GM21576 (cell line): ENCODE measurements around the gene NUBPL.
"Not testable (repeated sequence)": the region's sequence is repeated elsewhere in the genome, so short reads cannot be mapped to it uniquely, and the experiment has no call there.

Source experiments
- ATAC-seq: cut with Tn5 transposase; IDR thresholded peaks from one replicate; pipeline ENCODE4 v1.9.1; 2021; ENCODE audit warnings: mild to moderate bottlenecking, moderate library complexity; ENCODE audit not compliant: unreplicated experiment

NUBPL gene

DNA sequence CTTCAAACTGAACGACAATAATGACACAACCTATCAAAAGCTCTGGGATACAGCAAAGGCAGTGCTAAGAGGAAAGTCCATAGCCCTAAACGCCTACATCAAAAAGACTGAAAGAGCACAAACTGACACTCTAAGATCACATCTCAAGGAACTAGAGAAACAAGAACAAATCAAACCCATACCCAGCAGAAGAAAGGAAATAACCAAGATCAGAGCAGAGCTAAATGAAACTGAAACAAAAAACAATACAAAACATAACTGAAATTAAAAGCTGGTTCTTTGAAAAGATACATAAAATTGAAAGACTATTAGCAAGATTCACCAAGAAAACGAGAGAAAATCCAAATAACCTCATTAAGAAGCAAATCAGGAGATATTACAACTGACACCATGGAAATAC is 306.9 kb downstream of the NUBPL start:
- ATAC-seq = not testable (repeated sequence)

DNA sequence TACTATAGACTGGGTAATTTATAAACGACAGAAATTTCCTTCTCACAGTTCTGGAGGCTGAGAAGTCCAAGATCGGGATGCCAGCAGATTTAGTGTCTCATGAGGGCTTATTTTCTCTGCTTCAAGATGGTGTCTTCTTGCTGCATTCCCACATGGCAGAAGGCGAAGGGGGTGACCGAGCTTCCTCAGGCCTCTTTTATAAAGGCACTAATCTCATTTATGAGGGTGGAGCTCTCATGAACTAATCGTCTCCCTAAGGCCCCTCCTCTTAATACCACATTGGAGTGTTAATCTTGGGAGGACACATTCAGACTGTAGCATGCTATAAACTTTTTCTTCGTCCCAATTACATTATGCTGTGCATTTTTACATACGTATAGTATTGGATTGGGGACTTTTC is 315.5 kb downstream of the NUBPL start:
- no peak for ATAC-seq

DNA sequence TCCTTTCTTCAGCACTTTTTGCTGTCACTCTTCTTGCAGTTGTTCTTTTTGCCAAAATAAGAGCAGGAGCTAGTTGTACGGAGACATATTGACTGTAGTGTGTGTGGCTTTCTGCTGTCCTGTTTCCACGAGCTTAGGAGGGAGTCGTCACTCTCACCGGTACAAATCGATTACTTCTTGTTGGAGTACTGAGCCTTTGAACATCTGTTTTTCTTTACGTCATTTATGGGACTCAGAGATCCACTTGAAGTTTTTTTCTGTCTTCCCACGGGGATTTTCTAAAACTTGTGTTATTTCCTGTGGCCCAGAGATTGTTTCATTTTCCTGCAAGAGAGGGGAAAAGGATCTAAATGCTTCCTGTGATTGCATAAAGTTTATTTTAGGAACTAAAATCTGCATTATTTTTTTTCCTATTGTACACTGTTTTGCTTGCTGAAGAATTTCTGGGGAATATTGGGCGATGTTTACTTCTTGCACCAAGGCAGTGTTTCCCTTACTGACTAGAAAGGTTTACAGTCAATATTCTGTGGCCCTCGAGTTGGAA is 316.1 kb downstream of the NUBPL start:
- ATAC-seq = no peak

DNA sequence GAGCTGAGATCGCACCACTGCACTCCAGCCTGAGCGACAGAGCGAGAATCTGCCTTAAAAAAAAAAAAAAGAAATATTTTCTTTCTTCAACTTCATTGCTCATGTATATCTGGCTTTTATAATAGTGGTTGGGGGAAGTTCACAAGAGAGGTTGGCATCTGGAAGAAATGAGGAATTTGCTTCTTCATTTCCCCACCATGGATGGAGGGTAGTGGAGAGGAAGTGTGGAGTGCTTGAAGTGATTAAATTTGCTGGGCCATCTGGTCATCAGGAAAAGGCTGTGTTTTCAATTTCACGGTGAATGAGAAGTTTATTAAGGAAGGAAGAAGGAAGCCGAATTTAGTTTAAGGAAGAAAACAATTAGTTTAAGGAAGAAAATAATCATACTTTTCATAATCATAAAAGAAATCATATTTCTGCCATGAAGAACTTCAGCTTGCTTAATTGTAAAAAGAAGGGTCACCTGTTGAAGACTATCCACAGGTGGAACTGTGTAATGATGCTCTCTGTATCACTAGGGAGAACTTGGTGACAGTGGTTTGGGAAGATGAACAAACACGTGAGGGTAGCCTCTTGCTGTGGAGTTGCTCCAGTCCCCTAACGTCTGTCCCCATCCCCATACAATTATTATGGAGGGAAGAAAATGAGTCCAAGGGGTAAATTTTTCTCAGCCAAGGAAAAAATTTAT is 318.6 kb downstream of the NUBPL start:
- ATAC-seq = no peak

DNA sequence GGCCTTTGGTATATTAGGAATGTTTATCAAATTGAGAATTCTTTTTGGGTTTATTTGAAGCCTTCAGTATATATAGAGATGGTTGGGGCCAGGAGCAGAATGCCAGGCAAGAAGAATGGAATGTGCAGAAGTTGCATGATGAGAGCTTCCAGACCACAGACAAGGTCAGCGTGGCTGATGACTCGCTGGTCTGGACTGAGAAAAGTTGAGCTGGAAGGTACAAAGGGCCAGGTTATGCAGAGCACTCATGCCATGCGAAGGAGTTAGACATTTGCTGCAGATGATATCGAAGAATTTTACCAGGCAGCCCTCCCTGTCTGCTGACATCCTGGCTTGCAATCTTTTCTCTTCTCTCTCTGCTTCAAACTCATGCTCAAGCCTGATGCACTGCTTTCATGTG is 319.7 kb downstream of the NUBPL start:
- no peak for ATAC-seq

DNA sequence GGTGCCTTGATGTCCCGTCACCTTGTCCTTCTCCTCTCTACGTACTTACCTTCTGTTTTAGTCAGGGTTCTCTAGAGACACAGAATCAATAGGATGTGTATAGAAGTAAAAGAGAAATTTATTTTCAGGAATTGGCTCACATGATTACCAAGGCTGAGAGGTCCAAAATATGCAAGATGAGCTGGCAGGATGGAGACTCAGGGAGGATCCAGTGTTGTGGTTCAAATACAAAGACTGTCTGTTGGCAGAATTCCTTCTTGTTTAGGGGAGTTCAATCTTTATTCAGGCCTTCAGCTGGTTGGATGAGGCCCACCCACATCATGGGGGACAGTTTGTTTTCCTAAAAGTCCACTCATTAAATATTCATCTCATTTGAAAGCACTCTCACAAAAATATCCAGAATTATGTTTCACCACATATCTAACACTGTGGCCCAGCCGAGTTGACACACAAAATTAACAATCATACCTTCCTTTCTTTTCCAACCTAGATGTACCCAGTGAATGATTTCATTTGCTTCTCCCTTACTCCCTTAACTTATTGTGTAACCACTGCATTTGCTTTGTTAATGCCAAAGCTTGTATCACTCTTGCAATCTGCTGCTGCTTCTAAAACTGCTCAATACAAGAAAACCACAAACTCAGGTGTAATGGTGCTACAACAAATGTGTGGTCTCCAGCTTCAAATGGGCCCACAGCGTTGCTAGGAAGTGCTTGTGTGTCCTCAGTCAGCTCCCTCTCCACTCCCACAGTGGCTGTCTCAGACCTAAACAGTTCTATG is 320.5 kb downstream of the NUBPL start:
- ATAC-seq = no peak

DNA sequence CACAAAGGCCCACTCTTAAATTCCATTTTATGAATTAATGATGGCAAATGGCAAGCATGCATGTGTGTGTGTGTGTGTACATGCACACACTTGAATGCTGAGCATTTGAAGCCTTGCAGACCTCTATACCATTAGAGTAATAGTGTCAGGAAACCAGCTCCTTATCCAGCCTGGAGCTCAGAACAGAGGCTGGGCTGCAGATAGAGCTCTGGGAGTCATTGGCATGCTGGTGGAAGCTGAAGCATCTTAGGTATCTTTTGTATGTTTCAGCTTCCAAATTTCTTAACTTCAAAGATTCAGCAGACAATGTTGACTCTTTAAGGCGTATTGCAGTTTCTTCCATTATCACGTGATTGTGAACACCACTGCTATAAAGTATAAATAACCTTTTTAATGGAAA is 323.0 kb downstream of the NUBPL start:
- ATAC-seq = no peak

DNA sequence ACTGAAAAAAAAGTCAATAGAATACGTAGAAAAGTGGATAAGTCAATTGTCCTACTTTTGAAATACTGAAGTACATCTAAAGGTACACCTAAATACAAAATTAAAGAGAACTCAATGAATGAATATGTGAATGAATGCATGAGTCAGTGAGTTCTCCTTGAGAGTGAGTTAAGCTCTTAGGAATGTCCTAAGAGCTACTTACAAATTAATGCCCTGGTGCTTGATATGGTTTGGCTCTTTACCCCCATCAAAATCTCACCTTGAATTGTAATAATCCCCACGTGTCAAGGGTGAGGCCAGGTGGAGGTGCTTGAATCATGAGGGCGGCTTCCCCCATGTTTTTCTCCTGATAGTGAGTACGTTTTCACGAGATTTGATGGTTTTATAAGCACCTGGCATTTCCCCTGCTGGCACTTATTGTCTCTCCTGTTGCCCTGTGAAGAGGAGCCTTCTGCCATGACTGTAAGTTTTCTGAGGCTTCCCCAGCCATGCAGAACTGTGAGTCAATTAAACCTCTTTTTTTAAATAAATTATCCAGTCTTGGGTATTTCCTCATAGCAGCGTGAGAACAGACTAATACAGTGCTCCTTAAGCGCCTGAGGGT is 323.7 kb downstream of the NUBPL start:
- ATAC-seq = no peak

DNA sequence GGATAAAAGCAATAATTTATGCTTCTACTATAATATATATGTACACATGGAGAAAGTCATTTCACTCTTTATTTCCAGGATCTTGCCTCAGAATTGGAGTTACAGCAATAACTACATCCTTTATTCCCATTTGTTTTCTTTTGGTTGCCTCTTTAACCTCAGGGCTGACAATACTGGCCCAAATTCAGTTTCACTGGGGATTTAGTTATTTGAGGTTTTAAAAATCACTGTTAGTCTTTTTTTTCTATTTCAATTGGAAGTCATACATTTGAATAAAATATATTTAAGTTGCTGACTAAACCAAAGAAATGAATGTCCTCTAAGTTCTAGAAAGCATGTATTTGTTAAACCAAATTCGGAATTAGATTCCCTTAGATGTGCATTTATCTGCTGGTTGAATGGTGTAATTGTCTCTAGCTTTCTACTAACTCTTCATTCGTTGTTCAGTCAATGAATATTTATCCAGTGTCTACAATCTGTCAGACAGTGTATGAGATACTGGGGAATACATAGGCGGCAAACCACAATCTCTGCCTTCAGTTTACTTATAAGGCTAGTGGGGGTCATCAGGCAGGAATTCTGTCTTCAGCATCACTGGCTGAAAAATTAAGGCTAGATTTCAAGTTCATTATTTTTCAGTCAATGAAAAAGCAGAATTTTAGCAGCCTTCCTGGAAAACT is 325.1 kb downstream of the NUBPL start:
- ATAC-seq = no peak

DNA sequence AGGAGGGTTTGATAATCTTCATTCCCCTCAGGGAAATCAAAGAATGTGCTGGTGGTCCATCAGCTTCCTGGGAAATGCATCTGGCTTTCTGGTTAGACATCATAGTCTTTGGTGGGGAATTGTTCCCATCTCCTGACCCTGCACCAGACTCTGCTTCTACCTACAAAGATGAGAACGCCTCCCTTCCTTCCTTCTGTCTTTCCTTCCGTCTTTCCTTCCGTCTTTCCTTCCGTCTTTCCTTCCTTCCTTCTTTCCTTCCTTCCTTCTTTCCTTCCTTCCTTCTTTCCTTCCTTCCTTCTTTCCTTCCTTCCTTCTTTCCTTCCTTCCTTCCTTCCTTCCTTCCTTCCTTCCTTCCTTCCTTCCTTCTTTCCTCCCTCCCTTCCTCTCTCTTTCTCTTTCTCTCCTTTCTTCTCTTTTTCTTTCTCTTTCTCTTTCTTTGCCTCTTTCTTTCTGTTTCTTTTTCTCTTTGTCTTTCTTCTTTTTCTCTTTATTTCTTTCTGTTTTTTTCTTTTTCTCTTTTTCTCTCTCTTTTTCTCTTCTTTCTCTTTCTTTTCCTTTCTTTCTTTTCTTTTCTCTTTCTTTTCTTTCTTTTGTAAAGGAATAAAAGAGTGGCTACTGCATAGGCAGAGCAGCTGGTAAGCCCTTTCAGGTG is 326.9 kb downstream of the NUBPL start:
- no peak for ATAC-seq

DNA sequence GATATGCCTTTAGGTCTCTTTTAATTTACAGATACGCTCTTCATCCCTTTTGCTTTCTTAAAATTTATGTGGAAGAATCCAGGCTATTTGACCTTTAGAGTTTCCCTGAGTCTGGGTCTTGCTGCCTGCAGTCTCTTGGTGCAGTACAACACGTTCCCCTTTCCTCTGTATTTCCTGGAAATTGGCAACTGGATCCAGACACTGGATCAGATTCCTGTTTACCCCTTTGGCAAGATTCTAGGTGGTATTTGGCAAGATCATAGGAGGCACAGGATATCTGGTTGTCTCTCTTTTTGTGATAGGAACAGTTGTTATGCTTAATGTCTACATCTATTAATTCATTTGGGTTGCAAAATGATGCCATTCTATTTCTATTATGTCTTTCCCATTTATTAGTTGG is 328.1 kb downstream of the NUBPL start:
- ATAC-seq = no peak

DNA sequence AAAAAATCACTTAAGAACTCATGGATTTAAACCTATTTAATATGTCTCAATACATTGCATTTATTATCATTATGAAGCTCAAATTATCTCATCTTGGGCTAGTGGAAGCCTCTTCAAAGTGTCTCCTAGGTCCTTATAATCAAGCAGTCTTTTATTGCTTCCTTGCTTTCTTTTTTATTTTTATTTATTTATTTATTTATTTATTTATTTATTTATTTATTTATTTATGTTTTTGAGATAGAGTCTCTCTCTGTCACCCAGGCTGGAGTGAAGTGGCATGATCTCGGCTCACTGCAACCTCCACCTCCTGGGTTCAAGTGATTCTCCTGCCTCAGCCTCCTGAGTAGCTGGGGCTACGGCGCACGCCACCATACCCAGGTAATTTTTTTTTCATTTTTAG is 329.0 kb downstream of the NUBPL start:
- not testable (repeated sequence) for ATAC-seq

DNA sequence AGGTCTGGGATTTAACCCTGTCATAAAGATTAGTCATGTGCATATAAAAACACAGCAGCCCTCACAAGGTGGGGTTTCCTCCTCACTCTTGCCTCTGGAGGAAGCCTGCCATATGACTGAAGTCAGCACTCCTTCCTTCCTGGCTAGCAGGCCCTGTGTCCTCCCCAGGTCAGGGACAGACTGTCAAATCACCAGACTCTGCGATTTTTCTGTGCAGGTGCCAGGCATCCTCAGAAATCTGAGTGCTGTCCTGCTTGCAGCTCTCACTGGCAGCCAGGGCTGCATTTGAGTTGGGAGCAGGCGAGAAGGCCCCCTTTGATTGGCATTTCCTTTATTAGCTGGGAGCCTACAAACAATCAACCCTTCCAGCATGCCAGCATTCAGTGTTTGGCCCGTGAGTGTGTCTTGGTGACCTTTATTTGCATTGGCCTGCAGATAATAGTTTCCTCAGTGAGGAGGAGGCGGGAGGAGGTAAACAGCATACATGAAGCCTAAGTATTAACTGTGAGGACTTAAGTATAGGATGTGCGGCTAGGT is 332.1 kb downstream of the NUBPL start:
- no peak for ATAC-seq

DNA sequence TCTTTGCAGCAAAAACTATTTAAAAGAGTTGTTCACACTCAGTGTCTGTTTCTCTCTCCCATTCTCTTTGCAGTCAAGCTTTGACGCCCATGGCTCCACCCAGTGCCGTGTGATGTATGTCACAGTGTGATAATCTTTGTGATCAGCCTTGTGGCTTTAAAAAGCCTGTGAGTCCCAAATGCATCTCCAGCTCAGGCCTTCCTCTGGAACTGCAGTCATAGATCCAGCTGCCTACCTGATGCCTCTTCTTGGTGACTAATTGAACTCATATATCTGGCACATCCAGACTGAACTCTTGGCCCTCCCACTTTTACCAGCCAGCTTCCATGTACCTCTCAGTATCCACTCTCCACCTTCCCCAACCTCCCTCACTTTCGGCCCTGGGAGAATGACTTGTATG is 333.1 kb downstream of the NUBPL start:
- no peak for ATAC-seq

DNA sequence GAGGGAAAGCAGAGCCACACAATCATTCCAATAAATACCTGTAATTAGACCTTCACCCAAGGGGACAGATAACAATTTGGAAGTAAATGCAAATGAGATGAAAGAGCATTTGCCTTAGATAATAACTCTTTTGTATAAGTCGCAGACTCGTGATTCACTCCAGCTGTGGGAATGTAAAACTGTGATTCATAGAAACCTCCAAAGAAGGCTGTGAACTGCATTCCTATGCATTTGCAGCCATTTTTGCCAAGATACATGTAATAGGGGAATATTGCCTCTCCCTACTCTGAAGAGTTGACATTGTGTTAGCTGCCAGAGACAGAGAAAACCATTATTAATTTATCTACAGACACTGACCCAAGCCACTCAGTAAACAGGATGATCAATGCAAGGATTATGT is 334.0 kb downstream of the NUBPL start:
- no peak for ATAC-seq

DNA sequence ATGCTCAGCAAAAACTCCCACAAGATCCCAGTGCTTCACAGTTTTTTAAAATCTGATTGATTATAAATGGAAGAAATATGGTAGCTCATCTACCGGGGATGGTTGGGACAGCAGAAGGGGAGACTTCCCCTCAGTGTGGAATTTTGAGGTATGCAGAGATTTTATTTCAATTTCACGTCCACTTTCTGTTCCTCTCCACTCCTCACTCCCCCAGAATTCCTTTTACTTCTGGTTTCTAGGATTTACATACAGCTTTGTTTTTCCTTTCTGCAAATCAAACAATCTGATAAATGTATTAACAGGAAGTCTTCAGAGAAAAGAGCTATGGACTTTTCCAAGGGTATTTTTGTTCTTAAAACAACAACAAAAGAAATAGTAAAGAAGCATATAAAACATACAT is 334.4 kb downstream of the NUBPL start:
- no peak for ATAC-seq

DNA sequence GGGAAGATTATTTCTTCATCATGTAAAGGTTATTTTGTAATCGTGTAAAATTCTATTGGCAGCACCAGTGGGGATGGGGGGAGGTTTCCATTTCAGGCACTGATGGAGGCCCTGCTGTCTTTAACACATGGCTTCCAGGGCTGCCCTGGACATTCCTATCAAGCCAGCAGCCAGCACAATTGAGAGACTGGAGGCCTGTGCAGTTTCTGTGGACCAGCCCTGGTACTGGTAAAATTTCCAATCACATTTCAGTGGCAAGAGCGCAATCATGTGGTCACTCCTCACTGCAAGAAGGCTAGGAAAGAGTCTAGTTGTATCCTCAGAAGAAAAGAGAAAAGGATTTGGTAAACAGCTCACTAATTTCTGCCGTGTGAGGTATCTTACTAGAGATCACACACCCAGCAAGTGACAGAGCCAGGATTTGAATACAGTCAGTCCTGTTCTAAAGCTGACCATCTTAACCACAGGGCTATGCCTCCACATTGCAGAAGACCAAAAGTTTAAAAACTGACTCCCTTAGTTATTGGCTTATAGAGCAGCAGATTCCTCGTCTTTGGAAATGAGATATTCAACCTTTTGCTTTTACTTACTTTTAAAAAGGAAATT is 336.5 kb downstream of the NUBPL start:
- no peak for ATAC-seq

DNA sequence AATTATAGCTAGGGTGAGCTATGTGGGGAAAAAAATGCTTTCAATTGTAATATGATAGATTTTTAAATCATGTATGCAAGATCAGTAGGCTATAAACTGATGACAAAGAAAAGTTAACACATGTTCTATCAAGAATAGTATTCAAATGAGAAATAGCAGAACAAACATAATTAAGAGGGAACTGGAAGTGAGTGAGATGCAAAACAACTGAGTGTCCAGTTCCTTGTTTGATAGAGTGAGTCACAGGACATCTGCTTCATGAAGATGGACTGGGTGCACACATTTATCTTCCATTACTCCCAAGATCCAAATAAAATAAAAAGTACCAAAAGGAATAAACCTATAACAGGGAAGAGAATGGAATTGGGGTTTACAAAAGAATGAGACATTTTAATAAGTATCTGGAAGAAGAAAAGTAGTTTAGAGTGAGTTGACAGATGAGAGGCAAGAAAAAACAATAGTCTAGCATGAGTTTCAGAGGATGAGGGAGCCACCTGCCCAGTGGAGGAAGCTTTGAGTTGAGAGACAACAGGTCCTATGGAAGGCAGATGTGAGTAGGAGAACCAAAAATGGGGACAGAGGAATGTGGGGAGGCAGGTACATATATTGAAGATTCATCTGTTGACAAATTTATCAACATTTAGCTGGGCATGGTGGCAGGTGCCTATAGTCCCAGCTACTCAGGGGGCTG is 337.8 kb downstream of the NUBPL start:
- ATAC-seq = no peak

DNA sequence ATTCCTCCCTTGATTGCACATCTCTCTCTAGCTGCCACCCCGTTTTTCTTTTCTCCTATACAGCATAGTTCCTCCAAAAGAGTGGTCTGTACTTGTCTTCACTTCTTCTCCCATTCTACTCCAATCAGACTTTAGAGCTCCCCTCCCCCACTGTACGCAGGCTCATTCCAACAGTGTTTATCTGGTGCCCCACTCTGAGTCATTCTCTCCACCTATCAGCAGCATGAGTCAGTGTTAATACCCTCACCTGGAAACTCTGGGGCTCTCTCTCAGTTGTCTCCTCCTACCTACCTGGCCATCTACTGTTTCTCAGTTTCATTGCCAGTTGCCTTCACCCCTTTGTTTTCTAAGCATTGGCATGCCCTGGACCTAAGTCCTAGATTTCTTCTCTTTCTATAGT is 340.8 kb downstream of the NUBPL start:
- ATAC-seq = no peak
